ENCODE measurements around the gene OSTC.
"Not testable (repeated sequence)": the region's sequence is repeated elsewhere in the genome, so short reads cannot be mapped to it uniquely, and the experiment has no call there.

The OSTC gene

DNA sequence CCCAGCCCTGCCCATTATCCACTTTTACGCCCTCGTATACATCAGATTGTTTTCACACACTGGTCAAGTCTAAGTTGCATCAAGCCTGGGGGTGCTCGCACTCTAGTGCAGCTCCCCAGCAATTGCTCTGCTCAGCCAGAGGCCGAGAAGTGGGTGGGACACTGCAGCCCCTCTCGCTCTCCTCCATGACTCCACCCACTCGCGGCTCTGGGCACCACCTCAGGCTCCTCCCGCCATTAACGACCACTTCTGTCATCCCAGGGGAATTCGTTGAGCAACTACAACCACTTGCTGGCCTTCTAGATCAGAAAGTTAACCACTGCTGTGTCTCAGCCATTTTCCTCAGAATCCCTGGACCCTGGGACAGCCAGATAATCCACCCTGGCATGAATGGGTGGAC, 58.8 kb downstream of the OSTC start:
- Mint-ChIP-seq H3K27me3 (ENCODE audit: low read depth) (peaks cover 9% of the 10 kb centered on the region), H3K27ac (no peak overlapping the region), H3K4me3 (no peak overlapping the region), H3K36me3 (ENCODE audit: low read depth) (no peaks in the 10 kb centered on the region), H3K4me1 (no peaks in the 10 kb centered on the region), H3K9me3 (no peaks in the 10 kb centered on the region)
- no peak for TF ChIP-seq CTCF (IDR thresholded peaks at IDR 0.05; ENCODE audit: unreplicated experiment in 3 of 3)

DNA sequence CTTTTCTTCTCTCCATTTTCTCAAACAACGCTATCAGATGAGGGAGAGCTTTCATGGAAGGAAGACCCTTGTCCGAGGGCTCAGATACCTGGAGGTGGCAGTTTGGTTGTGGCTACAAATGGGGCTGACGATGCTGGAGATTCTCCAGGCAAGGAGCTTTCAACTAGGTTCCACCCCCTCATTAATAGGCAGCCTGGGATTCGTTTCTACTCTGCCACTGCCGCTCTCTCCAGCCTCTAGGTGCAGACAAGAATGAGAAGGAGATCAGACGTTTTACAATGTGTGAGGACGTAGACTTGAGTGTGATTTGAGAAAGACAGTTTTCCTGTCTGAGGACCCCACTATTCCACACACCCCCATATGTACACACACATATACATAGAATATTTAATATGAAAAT, 59.3 kb downstream of the OSTC start:
- no peak for TF ChIP-seq CTCF (IDR thresholded peaks at IDR 0.05; ENCODE audit: unreplicated experiment in 3 of 3)
- Mint-ChIP-seq H3K4me3 (no peak overlapping the region), H3K36me3 (ENCODE audit: low read depth) (no peaks in the 10 kb centered on the region), H3K9me3 (no peaks in the 10 kb centered on the region), H3K27me3 (ENCODE audit: low read depth) (peaks cover 9% of the 10 kb centered on the region), H3K27ac (no peak overlapping the region), H3K4me1 (no peaks in the 10 kb centered on the region)

DNA sequence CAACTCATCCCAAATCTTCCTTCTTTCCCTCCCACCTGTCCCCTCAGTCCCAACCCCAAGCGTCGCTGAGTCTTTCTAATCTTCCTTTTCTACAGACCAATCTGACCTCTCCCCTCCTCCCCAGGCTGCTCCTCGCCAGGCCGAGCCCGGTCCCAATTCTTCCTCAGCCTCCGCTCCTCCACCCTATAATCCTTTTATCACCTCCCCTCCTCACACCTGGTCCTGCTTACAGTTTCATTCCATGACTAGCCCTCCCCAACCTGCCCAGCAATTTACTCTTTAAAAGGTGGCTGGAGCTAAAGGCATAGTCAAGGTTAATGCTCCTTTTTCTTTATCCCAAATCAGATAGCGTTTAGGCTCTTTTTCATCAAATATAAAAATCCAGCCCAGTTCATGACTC, 60.2 kb downstream of the OSTC start:
- H3K4me1 Mint-ChIP-seq; H3K27me3 Mint-ChIP-seq (ENCODE audit: low read depth); H3K9me3 Mint-ChIP-seq: not testable (repeated sequence)

GRCh38 chr4:108714880-108715279, 64.5 kb downstream of the OSTC start:
- Mint-ChIP-seq H3K36me3 (ENCODE audit: low read depth) (no peaks in the 10 kb centered on the region), H3K4me1 (no peaks in the 10 kb centered on the region), H3K4me3 (no peak overlapping the region), H3K27ac (no peak overlapping the region), H3K9me3 (no peaks in the 10 kb centered on the region), H3K27me3 (ENCODE audit: low read depth) (no peaks in the 10 kb centered on the region)
- TF ChIP-seq CTCF (IDR thresholded peaks at IDR 0.05; ENCODE audit: unreplicated experiment in 3 of 3), result no peak

More for the DNA sequence above, 60.2 kb downstream of the OSTC start:
- H3K36me3 Mint-ChIP-seq (ENCODE audit: low read depth); H3K4me3 Mint-ChIP-seq; H3K27ac Mint-ChIP-seq: not testable (repeated sequence)

DNA sequence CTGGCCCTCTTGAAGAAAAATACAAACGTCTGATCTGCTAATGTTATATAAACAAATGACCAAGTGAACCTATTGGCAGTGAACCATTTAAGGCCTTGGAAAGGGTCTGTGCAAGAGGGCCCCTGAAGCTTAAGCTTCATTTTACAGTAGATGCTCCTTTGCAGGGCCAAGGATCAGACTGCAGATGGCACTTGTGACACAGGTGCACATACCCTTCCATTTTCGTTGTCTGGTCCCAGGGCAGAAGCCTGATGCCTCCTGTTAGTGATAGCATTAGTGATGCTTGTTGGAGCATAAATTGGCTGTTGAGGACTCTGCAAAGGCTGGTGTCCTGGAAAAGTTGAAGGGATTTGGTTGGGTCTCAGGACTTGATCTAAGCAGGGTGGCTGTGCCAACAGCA, 65.9 kb downstream of the OSTC start:
- no peaks in the 10 kb centered on the region for H3K4me1 Mint-ChIP-seq
- H3K27ac Mint-ChIP-seq, result no peak overlapping the region
- no peak overlapping the region for H3K4me3 Mint-ChIP-seq
- no peaks in the 10 kb centered on the region for H3K9me3 Mint-ChIP-seq
- H3K36me3 Mint-ChIP-seq (ENCODE audit: low read depth), result no peaks in the 10 kb centered on the region
- no peaks in the 10 kb centered on the region for H3K27me3 Mint-ChIP-seq (ENCODE audit: low read depth)
- no peak for TF ChIP-seq CTCF (IDR thresholded peaks at IDR 0.05; ENCODE audit: unreplicated experiment in 3 of 3)

- peaks cover under 1% of the 10 kb centered on the region for H3K9me3 Mint-ChIP-seq
- H3K36me3 Mint-ChIP-seq (ENCODE audit: low read depth), result no peaks in the 10 kb centered on the region
Measured at GRCh38 chr4:108717386-108717785, 67.0 kb downstream of the OSTC start.

More at GRCh38 chr4:108717386-108717785, 67.0 kb downstream of the OSTC start:
- H3K4me3 Mint-ChIP-seq, result no peak overlapping the region
- H3K27ac Mint-ChIP-seq, result no peak overlapping the region
- no peaks in the 10 kb centered on the region for H3K27me3 Mint-ChIP-seq (ENCODE audit: low read depth)
- no peak for TF ChIP-seq CTCF (IDR thresholded peaks at IDR 0.05; ENCODE audit: unreplicated experiment in 3 of 3)
- no peaks in the 10 kb centered on the region for H3K4me1 Mint-ChIP-seq

Data from nephron (organoid).